Stimulated activated naive B cell treated with anti-CD40 and anti-IgM and Interleukin-4, amounts not matched to agents 10 μg/mL and 1 μg/mL and 100 μg/mL, for 72 hours (primary cell): ENCODE data around the gene REXO2.

Experiments used
- ATAC-seq, 2 donors: fragments of 150-1000 bp; cut with Tn5 transposase; replicated peaks; 2 replicates each; pipeline ENCODE4 v1.10.0; 2021; ENCODE audit warnings: moderate library complexity in 1 of 2
- DNase-seq: peaks from one replicate; pipeline ENCODE4 v3.0.0; 2021
- H3K27ac Mint-ChIP-seq: one replicate; pipeline ENCODE4 v1.8.0; 2022; ENCODE audit warnings: mild to moderate bottlenecking, mixed read lengths
- H3K27me3 Mint-ChIP-seq, 2 donors: one replicate each; pipeline ENCODE4 v1.8.0; 2022; ENCODE audit warnings: mixed read lengths in 2 of 2
- H3K36me3 Mint-ChIP-seq, 2 donors: one replicate each; pipeline ENCODE4 v1.8.0; 2022; ENCODE audit warnings: mixed read lengths in 2 of 2, mild to moderate bottlenecking in 1 of 2
- H3K4me1 Mint-ChIP-seq, 2 donors: one replicate each; pipeline ENCODE4 v1.8.0; 2022; ENCODE audit warnings: mixed read lengths in 2 of 2, mild to moderate bottlenecking in 1 of 2
- H3K4me3 Mint-ChIP-seq, 2 donors: one replicate each; pipeline ENCODE4 v1.8.0; 2022; ENCODE audit warnings: mild to moderate bottlenecking in 2 of 2, mixed read lengths in 2 of 2, moderate library complexity in 1 of 2
- H3K9me3 Mint-ChIP-seq, 2 donors: one replicate each; pipeline ENCODE4 v1.8.0; 2022; ENCODE audit warnings: mixed read lengths in 2 of 2, mild to moderate bottlenecking in 1 of 2

The REXO2 gene

DNA sequence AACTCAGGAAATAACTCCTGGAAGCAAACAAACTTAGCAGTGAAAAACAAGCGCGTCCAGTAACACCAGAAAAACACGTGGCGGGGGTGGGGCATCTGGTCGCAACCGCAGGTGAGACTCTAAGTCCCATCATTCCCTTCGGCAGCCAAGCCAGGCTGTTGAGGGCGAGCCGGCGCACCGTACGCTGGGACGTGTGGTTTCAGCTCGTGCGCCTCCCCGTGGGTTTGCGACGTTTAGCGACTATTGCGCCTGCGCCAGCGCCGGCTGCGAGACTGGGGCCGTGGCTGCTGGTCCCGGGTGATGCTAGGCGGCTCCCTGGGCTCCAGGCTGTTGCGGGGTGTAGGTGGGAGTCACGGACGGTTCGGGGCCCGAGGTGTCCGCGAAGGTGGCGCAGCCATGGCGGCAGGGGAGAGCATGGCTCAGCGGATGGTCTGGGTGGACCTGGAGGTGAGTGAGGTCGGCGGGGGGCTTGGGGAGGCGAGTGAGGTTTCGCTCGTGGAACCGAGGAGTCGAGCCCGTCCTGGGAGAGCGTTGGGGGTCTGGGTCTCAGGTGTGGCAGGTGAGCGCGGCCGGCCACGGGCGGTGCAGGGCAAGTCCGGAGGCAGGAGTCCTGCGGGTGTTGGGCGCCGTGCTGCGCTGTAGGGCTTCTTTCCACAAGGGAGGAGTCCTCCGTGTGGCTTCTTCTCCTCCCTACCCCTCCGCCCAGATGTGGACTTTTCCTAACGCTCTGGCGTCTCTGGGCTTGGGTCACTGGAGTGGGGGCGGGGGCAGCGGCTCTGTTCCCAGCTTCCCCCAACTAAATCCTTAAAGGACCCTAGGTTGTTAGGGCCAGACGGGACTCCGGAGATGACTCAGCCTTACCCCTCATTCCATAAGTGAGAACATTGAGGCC, at the start of gene REXO2:
Gene REXO2, plus strand, starts transcription at position 239 of the 892 bp plus-strand sequence. Its CDS starts 62 bp downstream, at position 301.
- H3K36me3 Mint-ChIP-seq: peaks cover 4 to 28% of the 10 kb centered on the region in 2 donors
- no peaks in the 10 kb centered on the region for H3K27me3 Mint-ChIP-seq
- peak within 1 kb of the TSS; percentile 96 for H3K27ac Mint-ChIP-seq
- H3K4me1 Mint-ChIP-seq: peaks cover 13 to 24% of the 10 kb centered on the region in 2 donors
- H3K9me3 Mint-ChIP-seq: no peaks in the 10 kb centered on the region
- ATAC-seq (peak; percentile 98 to 99), DNase-seq (peak; percentile 92)
- peak within 1 kb of the TSS; percentile 93 to 98 for H3K4me3 Mint-ChIP-seq

DNA sequence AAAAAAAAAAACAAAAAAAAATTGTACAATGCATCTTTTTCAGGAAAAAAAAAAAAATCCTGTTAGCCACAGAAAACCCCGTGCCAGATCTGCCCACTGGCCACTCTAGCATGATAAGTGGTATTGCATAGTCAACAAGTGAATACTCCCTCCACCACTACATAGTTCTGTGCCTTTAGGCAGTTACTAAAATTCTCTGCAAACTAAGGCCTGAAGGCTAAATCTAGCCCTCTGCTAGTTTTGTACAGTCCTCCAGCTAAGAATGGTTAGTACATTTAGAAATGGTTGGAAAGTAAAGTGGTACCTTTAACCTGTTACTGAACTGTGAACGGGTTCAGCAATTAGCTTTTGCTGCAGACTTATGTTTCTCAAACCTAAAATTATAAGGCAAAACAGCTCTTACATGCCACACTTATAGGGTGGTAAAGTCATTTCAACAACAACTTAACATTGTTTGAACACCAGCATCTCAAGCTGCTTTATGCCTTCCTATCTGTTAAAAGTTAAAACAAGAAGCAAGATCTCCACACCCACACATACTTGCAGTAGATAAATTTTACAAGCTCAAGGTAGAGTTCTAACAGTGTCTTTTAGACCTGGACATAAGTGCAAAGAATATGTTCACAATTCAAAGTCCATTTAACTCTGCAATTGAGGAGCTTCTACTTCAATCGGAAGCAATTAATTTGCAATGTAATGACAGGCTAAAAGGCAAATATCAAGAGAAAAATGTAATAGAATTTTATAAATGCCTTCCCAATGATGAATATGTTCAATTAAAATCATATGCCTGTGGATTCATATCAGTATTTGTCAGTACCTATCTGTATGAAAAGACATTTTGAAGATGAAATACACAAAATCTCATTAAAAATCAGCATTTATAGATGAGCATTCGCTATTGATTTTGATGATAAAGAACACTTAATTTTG, 46.3 kb upstream of the REXO2 start:
- no peaks in the 10 kb centered on the region for H3K9me3 Mint-ChIP-seq
- H3K4me3 Mint-ChIP-seq: no peak overlapping the region
- H3K4me1 Mint-ChIP-seq: peaks cover 0 to 5% of the 10 kb centered on the region in 2 donors
- ATAC-seq (no peak), DNase-seq (no peak)
- H3K27ac Mint-ChIP-seq: no peak overlapping the region
- no peaks in the 10 kb centered on the region for H3K27me3 Mint-ChIP-seq
- H3K36me3 Mint-ChIP-seq: no peaks in the 10 kb centered on the region

DNA sequence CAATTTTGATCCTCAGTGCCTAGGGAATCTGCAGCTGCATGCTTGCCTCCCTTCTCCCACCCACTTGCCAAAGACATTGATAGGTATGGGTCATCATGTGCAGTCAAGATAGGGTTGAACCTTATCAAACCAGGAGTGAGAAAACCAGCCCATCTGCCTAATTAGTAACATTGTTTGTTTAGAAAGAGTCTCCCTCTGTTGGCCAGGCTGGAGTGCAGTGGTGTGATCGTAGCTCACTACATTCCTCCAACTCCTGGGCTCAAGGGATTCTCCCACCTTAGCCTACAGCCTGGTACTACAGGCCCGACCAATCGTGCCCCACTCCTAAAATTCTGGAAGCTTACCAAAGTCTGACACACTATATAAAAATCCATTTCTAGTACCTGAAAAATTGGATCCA, 43.5 kb upstream of the REXO2 start:
- Mint-ChIP-seq H3K36me3 (peaks cover 4 to 13% of the 10 kb centered on the region in 2 donors), H3K4me3 (no peak overlapping the region), H3K9me3 (no peaks in the 10 kb centered on the region), H3K27ac (no peak overlapping the region), H3K4me1 (peaks cover 5 to 20% of the 10 kb centered on the region in 2 donors), H3K27me3 (no peaks in the 10 kb centered on the region)
- ATAC-seq: no peak
- no peak for DNase-seq

DNA sequence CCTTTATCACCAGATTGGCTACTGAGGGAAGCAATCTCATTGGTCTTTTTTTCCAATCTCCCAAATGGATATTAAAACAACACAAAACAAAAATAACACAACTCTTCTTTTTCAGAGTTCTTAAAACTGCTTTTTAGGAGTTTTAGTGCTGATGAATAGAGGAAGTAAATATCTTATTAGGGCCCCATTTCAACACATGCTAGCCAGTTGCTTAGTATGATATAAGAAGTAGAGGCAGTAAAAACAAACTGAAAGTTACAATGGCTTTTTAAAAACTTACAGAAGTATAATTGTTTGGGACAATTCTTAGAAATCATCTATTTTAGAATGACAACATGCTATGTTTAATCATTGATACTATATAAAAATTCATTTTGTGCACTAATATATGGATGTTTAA, 42.4 kb upstream of the REXO2 start:
- Mint-ChIP-seq H3K4me1 (peaks cover 5 to 22% of the 10 kb centered on the region in 2 donors), H3K27me3 (no peaks in the 10 kb centered on the region), H3K36me3 (peaks cover 4 to 14% of the 10 kb centered on the region in 2 donors), H3K4me3 (no peak overlapping the region), H3K27ac (no peak overlapping the region), H3K9me3 (no peaks in the 10 kb centered on the region)
- DNase-seq: no peak
- ATAC-seq: no peak

DNA sequence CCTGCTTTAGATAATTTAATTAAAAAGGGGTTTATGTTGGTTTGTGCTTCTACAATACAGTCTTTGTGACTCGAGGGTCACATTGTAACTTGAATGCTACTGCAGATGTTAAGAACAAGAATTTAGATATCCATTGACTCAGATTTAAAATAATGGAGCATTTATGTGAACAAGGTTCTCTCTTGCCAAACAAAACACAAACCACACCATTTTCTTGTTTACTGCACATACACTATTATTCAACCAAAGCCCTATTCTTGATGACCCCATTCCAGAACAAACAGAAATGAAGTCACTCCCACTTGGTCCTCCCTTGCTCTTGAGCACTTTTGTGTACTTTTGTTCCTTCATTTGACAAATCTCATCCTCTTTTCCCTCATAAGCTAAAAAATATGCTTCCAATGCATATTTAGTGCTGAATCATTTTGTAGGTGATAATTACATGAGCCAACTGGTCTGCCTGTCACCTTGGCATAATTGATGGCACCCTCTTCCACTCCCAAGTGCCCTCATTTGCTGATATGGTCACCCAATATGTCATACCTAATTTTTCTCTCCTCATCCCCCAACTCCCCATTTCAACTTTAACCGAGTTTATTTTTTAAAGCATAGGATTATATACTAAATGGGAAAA, 41.8 kb upstream of the REXO2 start:
- no peak for DNase-seq
- ATAC-seq: no peak
- Mint-ChIP-seq H3K4me1 (peaks cover 7 to 25% of the 10 kb centered on the region in 2 donors), H3K4me3 (no peak overlapping the region), H3K27ac (no peak overlapping the region), H3K27me3 (no peaks in the 10 kb centered on the region), H3K9me3 (no peaks in the 10 kb centered on the region), H3K36me3 (peaks cover 6 to 18% of the 10 kb centered on the region in 2 donors)

DNA sequence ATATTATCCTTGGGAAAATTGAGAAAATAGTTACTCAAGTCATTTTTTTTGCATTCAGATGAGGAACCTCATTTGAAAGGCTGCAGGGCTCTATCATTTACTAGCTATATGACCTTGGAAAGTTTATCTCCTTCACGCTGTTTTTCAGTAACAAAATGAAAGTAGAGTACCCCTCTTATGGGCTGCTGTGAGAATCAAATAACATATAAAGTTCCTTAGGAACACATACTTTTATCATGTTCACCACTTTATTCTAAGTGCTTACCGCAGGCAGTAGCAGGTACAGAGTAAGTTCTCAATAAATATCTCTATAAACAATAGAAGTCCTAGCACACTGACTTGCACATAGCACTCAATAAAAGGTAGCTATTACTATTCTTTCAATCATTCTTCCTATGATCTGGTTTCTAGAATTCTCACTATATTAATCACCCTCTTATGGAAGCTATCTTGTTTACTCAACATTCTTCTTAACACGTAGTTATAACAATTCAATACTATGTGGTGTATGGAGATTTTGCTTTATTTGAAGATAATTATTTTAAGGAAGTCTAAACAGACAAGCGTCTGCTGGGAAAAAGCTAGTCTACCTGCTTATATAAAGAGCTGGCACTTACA, 40.9 kb upstream of the REXO2 start:
- Mint-ChIP-seq H3K4me3 (peak overlapping the region; percentile 88 to 90), H3K4me1 (peaks cover 10 to 32% of the 10 kb centered on the region in 2 donors)
- DNase-seq: no peak

DNA sequence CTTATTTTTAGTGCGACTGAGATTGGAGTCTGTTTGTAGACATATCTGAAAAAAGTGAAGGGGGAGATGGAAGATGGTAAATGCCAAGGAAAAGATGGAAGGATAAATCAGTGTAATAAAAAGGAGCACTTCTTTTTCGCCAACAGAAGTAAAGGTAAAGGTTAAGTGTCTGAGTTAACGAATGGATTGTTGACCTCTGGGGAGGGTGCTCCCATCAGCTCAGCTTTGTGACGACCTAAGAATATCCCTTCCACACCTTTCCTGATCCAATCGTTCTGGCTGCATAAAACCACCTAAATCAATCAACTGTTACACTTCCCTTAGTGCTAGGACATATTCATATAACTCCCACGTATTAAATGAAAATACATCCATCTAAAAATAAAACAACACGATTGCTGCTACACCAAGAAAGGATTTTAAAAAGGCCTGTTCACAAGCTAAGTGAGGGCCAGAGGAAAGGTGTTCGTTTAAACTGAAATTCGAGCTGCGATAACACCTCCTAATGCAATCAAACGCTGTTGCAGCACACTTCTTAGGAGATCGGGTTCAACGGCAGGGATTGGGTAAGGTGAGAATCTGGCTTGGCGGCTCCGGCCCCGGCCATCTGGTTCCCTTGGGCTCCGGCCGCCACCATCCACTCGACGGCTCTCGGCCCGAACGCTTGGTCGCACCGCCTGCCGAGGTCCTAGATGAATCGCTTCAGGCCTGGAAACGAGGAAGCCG, 39.6 kb upstream of the REXO2 start:
- ATAC-seq: peak; percentile 37 to 43
- H3K36me3 Mint-ChIP-seq: peaks cover 13 to 28% of the 10 kb centered on the region in 2 donors
- no peak for DNase-seq
- peak overlapping the region; percentile 88 to 90 for H3K4me3 Mint-ChIP-seq
- no peaks in the 10 kb centered on the region for H3K27me3 Mint-ChIP-seq
- H3K9me3 Mint-ChIP-seq: no peaks in the 10 kb centered on the region
- peak overlapping the region; percentile 98 for H3K27ac Mint-ChIP-seq
- H3K4me1 Mint-ChIP-seq: peaks cover 14 to 41% of the 10 kb centered on the region in 2 donors

More for the DNA sequence above, 40.9 kb upstream of the REXO2 start:
- H3K36me3 Mint-ChIP-seq: peaks cover 9 to 22% of the 10 kb centered on the region in 2 donors
- no peaks in the 10 kb centered on the region for H3K27me3 Mint-ChIP-seq
- H3K9me3 Mint-ChIP-seq: no peaks in the 10 kb centered on the region
- ATAC-seq: no peak
- no peak overlapping the region for H3K27ac Mint-ChIP-seq

DNA sequence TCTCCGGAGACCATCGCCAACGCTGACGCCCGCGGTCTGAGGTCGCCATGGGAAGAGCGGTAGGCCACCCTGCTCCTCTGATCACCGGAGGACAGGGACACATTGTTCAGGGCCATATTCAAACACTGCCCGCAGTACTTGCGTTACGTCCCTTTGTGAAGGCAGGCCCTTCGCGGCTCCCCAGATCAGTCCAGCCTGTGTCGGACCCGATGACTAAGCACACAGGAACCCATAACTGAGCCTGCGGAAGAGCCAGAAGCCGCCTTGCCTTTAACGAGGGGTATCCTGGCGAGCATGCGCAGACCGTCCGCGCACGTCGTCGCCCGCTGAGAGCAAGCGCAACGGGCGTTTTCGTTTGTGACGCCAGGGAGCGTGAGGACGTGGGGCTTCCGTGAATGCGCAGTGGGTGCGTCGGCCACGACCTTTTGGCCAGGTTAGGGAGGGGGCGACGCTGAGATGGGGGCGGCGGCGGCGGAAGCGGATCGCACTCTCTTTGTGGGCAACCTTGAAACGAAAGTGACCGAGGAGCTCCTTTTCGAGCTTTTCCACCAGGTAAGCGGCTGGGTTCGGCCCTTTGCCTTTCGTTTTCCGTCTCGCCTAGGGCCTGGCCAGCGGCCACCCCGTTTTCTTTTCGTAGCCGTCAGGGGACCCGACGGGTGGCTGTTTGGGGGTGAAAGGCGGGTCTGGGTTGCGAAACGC, 38.9 kb upstream of the REXO2 start, which contains the start of the genes C11orf71 and RBM7:
Gene C11orf71, minus strand, starts transcription at position 296 of the 699 bp plus-strand sequence. Its CDS starts 180 bp downstream, at position 116.
Gene RBM7, plus strand, starts transcription at position 451 of the 699 bp plus-strand sequence. Its CDS starts 6 bp downstream, at position 457.
- H3K27ac Mint-ChIP-seq: peak within 1 kb of the TSS; percentile 98
- ATAC-seq (peak; percentile 92 to 94), DNase-seq (peak; percentile 96)
- peaks cover 17 to 47% of the 10 kb centered on the region in 2 donors for H3K4me1 Mint-ChIP-seq
- H3K27me3 Mint-ChIP-seq: no peaks in the 10 kb centered on the region
- no peaks in the 10 kb centered on the region for H3K9me3 Mint-ChIP-seq
- H3K36me3 Mint-ChIP-seq: peaks cover 15 to 32% of the 10 kb centered on the region in 2 donors
- peak within 1 kb of the TSS; percentile 88 to 90 for H3K4me3 Mint-ChIP-seq

DNA sequence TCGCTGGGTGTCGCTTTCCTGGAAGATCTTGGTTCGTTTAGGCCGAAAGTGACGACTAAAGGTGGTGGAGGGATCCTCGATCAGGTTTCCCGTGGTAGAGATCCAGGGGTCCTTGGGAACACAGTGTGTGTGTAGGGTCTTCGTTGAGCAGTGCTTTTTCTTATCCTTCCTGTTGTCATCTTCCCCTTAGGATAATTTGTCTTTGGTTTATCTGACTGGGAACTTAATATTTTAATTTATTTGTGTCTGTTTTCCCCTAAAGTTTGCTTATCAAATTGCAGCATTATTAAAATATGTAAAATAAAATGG, 38.4 kb upstream of the REXO2 start:
- Mint-ChIP-seq H3K9me3 (no peaks in the 10 kb centered on the region), H3K4me1 (peaks cover 19 to 51% of the 10 kb centered on the region in 2 donors), H3K27me3 (no peaks in the 10 kb centered on the region), H3K4me3 (peak overlapping the region; percentile 88 to 90), H3K36me3 (peaks cover 18 to 37% of the 10 kb centered on the region in 2 donors), H3K27ac (peak overlapping the region; percentile 98)
- ATAC-seq: no peak
- no peak for DNase-seq

DNA sequence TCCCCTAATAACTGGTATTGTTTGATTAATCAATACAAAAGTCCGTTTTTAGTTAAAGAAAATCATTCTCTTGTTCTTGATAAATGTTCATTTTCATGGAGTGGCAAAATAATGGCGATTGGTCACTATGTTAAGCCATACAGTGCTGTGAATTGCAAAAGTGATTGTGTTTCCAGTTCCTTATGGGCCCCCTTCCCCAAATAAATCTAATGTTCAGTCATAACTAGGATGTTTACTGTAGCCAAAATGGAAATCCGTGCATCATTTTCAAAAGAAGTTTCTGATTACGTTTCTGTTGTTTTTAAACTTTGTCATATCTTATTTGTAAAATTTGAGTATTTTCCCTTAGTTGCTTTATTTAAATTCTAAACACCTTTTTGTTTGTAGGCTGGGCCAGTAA, 38.0 kb upstream of the REXO2 start:
- no peaks in the 10 kb centered on the region for H3K27me3 Mint-ChIP-seq
- peaks cover 19 to 51% of the 10 kb centered on the region in 2 donors for H3K4me1 Mint-ChIP-seq
- ATAC-seq (no peak), DNase-seq (no peak)
- peaks cover 18 to 42% of the 10 kb centered on the region in 2 donors for H3K36me3 Mint-ChIP-seq
- peak overlapping the region; percentile 88 to 90 for H3K4me3 Mint-ChIP-seq
- H3K27ac Mint-ChIP-seq: peak overlapping the region; percentile 98
- H3K9me3 Mint-ChIP-seq: no peaks in the 10 kb centered on the region

DNA sequence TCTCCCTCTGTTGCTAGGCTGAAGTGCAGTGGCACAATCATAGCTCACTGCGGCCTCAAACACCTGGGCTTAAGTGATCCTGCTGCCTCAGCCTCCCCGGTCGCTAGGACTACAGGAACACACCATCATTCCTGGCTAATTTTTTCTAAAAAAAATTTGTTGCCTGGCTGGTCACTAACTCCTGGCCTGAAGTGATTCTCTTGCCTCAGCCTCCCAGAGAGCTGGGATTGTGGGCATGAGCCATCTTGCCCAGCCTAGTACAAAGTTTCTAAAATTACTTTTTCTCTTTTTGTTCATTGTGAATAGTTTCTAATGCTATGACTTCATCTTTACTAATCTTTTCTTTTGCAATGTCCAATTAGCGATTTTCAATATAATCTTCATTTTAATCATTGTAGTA, 26.3 kb upstream of the REXO2 start:
- H3K4me1 Mint-ChIP-seq: peaks cover 6 to 14% of the 10 kb centered on the region in 2 donors
- H3K4me3 Mint-ChIP-seq: no peak overlapping the region
- DNase-seq (no peak), ATAC-seq (no peak)
- peaks cover 31 to 42% of the 10 kb centered on the region in 2 donors for H3K36me3 Mint-ChIP-seq
- peak overlapping the region; percentile 25 for H3K27ac Mint-ChIP-seq
- H3K27me3 Mint-ChIP-seq: no peaks in the 10 kb centered on the region
- no peaks in the 10 kb centered on the region for H3K9me3 Mint-ChIP-seq

DNA sequence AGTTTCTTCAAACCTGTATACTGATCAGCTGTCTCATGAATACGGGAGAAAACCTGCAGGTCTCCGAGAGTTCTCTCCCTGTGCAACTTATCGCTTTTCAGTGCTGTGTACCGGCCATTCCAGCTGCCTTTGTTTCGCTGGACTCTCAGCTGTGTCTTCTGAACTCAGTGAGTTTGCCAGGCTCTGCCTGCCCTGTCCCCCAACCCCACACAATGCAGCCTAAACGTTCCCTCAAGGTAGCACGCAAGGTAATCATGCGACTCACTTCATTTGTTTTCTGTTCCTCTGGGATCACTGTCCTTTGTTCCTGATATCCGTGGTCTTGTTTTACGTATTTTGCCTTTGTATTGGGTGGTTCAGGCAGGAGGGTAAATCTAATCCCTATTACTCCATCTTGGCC, 25.3 kb upstream of the REXO2 start:
- H3K4me1 Mint-ChIP-seq: peaks cover 6 to 14% of the 10 kb centered on the region in 2 donors
- H3K4me3 Mint-ChIP-seq: no peak overlapping the region
- ATAC-seq (no peak), DNase-seq (no peak)
- H3K36me3 Mint-ChIP-seq: peaks cover 31 to 43% of the 10 kb centered on the region in 2 donors
- H3K9me3 Mint-ChIP-seq: no peaks in the 10 kb centered on the region
- no peak overlapping the region for H3K27ac Mint-ChIP-seq
- no peaks in the 10 kb centered on the region for H3K27me3 Mint-ChIP-seq
